NCI-H1105 treated with DMSO at 0.1 percent for 48 hours (cell line): Measurements from ENCODE around the gene ADCY1.

Experiments used
- DNase-seq: peaks from one replicate; lab custom pipeline; 2025; lab: John Stamatoyannopoulos, UW

The ADCY1 gene

GRCh38 chr7:45594745-45595535 is 20.8 kb downstream of the ADCY1 start:
- no peak for DNase-seq

GRCh38 chr7:45595809-45596664 is 21.9 kb downstream of the ADCY1 start:
- no peak for DNase-seq

DNA sequence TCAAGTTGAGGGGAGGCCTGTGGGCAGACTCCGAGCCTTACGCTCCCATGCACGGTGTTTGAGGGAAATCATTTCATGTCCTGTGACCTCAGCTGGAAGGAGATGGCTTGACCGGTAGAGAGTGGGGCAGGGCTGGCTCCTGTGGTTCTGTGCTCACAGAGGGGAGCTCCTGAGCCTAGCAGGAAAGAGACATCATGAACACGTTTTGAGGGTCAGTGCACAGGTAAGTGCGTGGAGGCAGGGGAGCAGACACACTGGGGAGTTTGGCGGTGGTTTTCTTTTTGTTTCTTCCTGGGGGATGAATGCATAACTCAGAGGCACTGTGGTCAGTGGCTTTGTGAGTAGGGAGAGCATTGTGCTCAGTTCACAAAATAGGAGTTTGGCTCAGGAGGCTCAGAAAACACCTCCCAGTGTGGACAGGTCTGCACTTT is 22.5 kb downstream of the ADCY1 start:
- DNase-seq: no peak

- no peak for DNase-seq
Measured at GRCh38 chr7:45597286-45597984, 23.3 kb downstream of the ADCY1 start.

GRCh38 chr7:45598886-45599520 is 24.8 kb downstream of the ADCY1 start:
- DNase-seq: no peak

DNA sequence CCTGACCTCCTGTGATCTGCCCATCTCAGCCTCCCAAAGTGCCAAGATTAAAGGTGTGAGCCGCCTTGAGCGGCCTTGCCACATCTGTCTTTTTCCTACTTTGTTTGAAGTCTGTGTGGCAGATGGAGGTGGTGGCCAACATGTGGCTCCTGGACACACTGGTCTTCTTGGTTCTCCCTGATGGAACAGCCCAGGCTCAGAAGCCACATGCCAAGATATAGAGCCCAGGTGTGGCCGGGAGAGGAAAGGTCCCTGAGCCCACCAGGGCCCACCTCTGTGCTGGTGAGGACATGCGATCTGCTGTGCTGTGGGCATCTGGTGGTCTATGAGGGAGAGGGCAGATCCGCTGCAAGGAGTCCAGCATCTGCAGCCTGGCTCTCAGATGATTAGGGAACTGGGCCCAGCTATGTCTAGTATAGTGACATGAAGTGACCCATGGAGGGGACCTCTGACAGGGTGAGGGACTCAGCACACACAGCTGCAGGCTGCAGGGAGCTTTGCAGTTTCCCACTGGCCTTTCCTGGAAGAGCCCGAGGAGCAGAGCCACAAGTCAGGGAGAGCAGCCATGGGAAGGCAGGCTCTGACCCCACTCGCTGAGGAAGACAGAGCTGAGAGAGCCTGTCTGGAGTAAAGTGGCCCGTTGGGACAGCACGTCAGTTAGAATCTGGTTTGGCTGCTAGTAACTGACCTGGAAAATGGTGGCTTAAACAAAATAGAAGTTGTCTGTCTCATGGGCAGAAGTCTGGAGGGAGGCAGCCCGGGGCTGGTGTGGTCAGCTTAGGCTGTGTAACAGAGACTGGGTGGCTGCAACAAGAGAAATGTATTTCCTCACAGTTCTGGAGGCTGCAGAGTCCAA is 25.9 kb downstream of the ADCY1 start:
- no peak for DNase-seq

- DNase-seq: no peak
Measured at GRCh38 chr7:45601094-45601493, 26.9 kb downstream of the ADCY1 start.

GRCh38 chr7:45601816-45602540 is 27.8 kb downstream of the ADCY1 start:
- no peak for DNase-seq

DNA sequence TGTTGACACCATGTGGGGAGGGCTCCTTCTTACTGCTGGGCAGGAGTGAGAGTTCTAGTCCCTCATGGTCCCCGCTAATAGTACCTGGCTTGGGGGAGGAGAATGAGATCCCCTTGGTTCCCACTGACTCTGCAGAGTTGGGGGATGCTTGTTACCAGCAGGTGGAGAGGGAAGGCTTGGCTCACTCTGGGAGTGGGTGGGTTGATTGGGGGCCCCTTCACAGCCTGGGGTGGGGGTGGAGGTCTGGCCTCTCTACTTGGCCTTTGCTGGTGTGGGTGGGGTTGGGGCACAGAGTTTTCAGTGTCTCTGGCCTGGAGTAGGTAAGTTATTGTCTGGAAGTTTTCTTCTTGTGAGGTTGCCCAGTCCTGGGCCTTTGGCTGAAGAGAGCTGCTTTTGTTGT is 31.9 kb downstream of the ADCY1 start:
- no peak for DNase-seq

GRCh38 chr7:45606931-45607330 is 32.8 kb downstream of the ADCY1 start:
- no peak for DNase-seq

- no peak for DNase-seq
Measured at GRCh38 chr7:45609180-45609579, 35.0 kb downstream of the ADCY1 start.

GRCh38 chr7:45610019-45610418 is 35.9 kb downstream of the ADCY1 start:
- DNase-seq: no peak

GRCh38 chr7:45610660-45611299 is 36.6 kb downstream of the ADCY1 start:
- no peak for DNase-seq

- no peak for DNase-seq
Measured at GRCh38 chr7:45617166-45617565, 43.0 kb downstream of the ADCY1 start.

GRCh38 chr7:45622058-45622457 is 47.9 kb downstream of the ADCY1 start:
- no peak for DNase-seq

DNA sequence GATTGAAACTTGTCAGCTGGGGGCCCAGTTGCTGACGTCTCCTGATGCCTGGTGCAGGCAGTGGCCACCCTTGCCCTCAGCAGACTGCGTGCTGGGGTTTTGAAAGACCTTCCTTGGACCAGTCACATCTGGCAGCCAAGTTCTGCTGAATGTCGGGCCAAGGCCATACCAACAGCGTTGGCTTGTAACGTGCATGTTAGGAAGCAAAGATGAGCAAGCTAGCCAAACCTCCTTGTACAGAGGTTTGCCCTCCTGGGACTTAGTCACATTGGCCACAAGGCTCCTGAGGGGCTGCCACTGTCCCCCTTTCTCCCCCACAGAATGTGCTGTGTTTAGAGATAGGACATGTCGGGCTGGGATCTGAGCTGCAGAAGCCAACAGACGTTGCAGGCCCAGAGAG is 49.0 kb downstream of the ADCY1 start:
- no peak for DNase-seq

DNA sequence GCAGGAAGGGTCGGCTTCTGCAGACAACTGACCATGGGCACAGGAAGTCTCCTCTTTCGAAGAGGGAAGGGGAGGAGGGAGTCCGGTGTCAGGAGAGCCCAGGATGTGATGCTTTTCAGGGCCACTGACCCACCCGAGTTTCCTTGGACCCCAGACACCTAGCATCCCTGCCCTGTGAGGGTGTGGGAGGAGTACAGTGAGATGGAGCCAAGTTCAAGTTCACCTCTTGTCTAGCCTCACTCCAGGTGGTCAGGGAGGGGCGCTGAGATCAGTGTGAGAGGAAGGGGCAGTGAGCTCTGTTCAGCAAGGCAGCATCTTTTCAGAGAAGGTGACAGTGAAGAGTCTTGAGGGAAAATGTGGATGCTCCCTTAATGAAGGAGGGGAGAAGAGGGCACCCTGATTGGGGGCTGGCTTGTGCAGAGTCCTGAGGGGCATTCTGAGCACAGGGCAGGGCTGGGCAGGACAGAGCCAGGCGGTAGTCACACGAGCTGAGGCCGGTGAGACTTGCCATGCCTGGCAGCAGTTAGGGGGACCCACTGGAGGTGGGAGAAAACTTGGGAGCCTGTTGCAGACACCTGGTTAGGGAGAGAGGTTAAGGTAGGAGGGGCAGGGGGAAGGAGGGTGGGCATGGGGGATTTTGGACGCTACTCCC is 49.7 kb downstream of the ADCY1 start:
- DNase-seq: no peak

DNA sequence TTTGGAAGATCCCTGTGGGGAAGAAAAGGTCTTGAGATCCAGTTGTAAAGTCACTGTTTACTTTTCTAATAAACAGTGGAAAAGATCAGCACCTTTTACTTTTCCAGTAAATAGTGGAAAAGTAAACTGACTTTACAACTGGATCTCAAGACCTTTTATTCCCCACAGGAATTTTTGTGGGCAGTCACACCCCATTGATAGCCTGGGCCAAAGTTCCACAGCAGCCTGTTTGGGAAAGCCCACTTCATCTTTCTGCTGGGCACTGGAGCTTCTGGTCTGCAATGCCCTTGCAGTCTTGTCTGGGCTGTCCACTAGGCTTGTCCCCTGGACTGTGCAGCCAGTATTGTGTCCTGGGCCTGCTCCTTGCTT is 50.2 kb downstream of the ADCY1 start:
- DNase-seq: no peak

- DNase-seq: no peak
Measured at GRCh38 chr7:45625067-45625466, 50.9 kb downstream of the ADCY1 start.
